T-helper 1 cell (primary cell): ENCODE measurements around the gene GAK.
A peak's percentile ranks its signal among the peaks of the same experiment; 100 is the strongest.

ENCODE experiments used
- DNase-seq, 5 donors: peaks; one replicate each; pipeline ENCODE4 v3.0.0-alpha.2; 2012 to 2020

Gene GAK

GRCh38 chr4:827209-828081 lies 104.7 kb downstream of the GAK start:
- DNase-seq: no peak

- DNase-seq: no peak
Measured at GRCh38 chr4:826508-827208, 105.5 kb downstream of the GAK start.

- DNase-seq: peak in 1 of 5 donors; percentile 37
Measured at GRCh38 chr4:825971-826330, 106.2 kb downstream of the GAK start, which contains the start of gene CPLX1. Gene CPLX1 (minus strand): TSS chr4:826129. CDS start chr4:824522, 1,607 bp downstream.

- DNase-seq: peak in 2 of 5 donors; percentile 31 to 34
Measured at GRCh38 chr4:825063-825970, 106.8 kb downstream of the GAK start.

- DNase-seq: no peak
Measured at GRCh38 chr4:824461-825062, 107.6 kb downstream of the GAK start.

- no peak for DNase-seq
Measured at GRCh38 chr4:823761-824460, 108.2 kb downstream of the GAK start.

GRCh38 chr4:823176-823760 lies 108.8 kb downstream of the GAK start:
- no peak for DNase-seq

- DNase-seq: no peak
Measured at GRCh38 chr4:822361-823175, 109.5 kb downstream of the GAK start.

- DNase-seq: no peak
Measured at GRCh38 chr4:821631-822030, 110.5 kb downstream of the GAK start.

GRCh38 chr4:821181-821591 lies 110.9 kb downstream of the GAK start:
- DNase-seq: no peak

- no peak for DNase-seq
Measured at GRCh38 chr4:820230-821172, 111.6 kb downstream of the GAK start.

GRCh38 chr4:819401-820229 lies 112.5 kb downstream of the GAK start:
- no peak for DNase-seq

- no peak for DNase-seq
Measured at GRCh38 chr4:818106-818921, 113.8 kb downstream of the GAK start.

GRCh38 chr4:815464-816146 lies 116.5 kb downstream of the GAK start:
- no peak for DNase-seq

GRCh38 chr4:814312-814850 lies 117.7 kb downstream of the GAK start:
- no peak for DNase-seq

- DNase-seq: no peak
Measured at GRCh38 chr4:813900-814299, 118.2 kb downstream of the GAK start.
